HG02610 (cell line): ENCODE measurements around the gene FOXN1.
"Not testable (repeated sequence)": the region's sequence is repeated elsewhere in the genome, so short reads cannot be mapped to it uniquely, and the experiment has no call there.

ENCODE experiments used
- ATAC-seq: cut with Tn5 transposase; IDR thresholded peaks from one replicate; pipeline ENCODE4 v1.9.1; 2021; ENCODE audit warnings: mild to moderate bottlenecking, moderate library complexity; ENCODE audit not compliant: unreplicated experiment

Gene FOXN1

DNA sequence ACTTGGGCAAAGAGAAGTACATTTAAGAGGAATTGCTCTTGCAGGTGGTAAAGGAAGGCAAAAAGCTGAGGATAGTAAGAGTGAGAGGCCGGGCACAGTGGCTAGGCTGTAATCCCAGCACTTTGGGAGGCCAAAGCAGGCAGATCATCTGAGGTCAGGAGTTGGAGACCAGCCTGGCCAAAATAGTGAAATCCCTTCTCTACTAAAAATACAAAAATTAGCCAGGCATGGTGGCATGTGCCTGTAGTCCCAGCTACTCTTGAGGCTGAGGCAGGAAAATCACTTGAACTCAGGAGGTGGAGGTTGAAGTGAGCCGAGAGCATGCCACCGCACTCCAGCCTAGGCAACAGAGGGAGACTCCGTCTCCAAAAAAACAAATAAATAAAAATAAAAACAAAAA, 16.1 kb downstream of the FOXN1 start:
- not testable (repeated sequence) for ATAC-seq

DNA sequence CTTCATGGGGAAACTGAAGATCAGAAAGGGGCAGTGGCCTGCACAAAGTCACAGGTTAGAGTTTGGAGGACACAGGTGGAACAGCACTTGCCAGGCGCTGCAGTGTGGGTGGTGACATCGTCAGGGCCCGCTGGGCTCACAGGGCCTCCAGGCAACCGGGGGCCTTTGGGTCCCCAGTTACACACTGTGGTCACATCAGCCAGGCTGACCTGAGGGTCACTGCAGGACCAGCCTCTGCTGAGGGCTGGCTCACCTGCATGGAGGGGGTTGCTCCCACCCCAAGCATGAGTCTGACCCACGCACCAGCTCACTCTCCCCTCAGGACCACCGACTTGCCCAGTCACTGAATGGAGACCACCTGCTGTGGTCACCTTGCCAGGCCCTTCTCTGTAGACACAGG, 17.0 kb downstream of the FOXN1 start:
- ATAC-seq = no peak

DNA sequence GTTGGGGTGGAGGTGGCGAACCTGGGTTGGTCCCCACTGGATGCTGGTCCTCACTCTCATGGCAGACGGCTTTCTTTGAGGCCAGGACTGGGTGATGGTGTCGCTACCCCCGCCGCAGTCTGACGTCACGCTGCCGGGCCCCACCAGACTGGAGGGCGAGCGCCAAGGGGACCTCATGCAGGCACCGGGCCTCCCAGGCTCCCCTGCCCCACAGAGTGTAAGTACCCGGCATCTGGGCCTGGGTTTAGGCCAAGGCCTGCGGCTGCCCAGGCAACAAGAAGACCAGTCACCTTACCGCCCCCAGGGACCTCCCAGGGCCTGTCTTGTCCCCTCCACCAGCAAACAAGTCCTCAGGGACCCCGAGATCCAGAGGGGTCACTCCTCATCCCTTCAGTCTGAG, 17.7 kb downstream of the FOXN1 start:
- no peak for ATAC-seq

DNA sequence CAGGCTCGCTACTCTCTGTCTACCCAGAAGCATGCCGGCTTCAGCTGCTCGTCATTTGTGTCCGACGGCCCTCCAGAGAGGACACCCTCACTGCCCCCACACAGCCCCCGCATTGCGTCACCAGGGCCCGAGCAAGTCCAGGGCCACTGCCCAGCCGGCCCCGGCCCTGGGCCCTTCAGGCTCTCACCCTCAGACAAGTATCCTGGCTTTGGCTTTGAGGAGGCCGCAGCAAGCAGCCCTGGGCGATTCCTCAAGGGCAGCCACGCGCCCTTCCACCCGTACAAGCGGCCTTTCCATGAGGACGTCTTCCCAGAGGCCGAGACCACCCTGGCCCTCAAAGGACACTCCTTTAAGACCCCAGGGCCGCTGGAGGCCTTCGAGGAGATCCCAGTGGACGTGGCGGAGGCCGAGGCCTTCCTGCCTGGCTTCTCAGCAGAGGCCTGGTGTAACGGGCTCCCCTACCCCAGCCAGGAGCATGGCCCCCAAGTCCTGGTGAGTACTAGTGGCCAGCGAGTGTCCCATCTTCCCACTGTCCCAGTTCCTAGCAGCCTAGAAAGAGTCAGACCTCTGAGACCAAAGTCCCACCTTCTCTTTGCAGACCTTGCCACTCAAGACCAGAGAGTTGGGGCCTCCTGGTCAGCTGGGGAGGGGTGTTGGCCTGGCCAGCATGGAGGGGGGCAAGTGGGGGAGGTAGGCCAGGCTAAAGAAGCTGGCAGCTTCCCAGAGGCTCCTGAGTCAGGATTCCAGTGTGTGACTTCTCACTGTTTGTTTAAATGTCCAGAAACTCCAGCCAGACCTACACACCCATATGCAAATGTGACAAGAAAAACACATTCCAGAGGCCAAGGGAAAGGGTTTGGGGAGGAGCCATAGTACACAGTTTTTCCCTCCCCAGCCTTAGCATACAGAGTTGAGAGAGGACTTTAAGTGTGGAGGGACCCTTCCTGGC, 18.6 kb downstream of the FOXN1 start:
- ATAC-seq = no peak

DNA sequence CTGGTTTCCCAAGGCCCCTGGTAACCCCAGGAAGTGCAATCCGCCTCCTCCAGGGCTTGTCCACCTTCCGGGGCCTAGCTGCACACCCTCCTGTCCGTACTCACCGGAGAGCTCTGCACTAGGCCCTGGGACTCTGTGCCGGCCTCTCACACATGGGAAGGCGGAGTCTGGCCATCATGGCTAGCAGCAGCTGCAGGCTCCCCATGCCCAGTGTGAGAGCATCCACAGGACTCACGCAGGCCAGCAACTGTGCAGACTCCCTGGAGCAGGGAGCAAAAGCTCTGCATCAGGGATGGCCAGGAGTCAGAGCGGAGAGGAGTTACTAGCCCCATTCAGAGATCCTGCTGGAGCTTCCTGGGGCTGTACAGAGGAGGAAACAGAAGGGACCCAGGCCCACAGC, 20.2 kb downstream of the FOXN1 start:
- no peak for ATAC-seq

DNA sequence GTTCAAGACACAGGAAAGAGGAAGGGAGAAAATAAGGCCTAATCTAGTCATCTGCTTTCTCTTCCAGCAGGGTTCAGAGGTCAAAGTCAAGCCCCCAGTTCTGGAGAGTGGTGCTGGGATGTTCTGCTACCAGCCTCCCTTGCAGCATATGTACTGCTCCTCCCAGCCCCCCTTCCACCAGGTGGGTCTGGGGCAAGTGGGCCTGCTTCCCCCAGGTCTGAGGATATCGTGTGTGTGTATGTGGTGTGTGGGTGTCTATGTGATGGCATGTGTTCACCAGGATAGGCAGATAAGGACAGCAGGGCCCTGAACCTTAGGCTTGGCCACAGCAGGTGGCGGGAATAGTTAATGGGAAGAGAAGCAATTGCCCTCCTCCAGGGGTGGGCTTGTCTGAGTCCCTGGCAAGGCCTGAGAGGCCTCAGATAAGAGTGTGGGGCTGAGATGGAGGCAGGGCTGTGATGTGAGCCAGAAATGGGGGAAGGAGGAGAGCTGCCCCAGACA, 21.1 kb downstream of the FOXN1 start:
- ATAC-seq = no peak

DNA sequence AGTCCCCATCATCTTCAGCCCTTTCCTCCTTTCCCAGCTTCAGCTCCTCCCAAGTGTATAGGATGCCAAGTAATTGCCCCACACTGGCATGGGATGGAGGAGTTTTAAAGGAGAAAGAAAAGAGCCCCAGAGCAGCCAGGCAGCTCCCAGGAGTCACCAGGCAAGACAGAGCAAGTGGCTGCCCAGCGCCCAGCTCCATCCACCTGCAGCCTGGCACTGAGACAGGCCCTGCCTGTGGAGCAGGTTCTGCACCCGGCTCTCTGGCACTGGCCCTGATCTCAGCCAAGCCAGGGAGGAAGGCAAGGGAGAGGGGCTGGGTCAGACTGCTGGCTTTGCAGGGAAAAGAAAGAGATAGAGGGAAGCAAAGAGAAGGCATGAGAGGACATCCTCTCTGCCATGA, 21.7 kb downstream of the FOXN1 start:
- no peak for ATAC-seq

DNA sequence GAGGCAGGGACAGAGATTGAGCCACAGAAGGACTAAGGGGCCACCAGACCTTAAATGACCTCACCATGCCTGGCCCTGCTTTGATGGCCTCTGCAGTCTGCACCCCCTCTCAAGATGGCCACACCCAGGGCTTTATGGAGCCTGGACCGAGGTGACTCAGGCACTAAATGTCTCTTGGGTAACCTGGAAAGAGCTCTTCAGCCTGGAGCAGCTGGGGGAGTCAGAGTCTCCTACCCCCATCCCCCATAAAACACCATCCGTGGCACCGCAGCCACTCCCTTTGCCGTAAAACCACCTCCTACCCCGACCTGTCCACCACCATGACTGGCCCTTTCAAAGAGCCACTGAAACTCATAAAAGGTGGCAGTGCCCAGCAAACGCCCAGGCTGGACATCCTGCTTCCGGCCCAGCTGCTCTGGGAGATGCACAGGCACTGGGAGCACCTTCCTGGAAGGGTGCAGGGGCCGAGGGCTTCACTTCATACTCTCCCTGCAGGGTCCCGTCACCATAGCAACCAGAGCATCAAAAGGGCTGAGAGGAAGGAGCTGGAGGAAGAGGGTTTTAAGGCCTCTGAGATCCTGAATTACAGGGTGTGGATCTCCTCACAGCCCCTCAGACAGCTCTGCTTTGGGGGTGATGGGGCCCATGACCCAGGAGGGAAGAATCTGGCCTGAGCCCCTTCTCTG, 22.3 kb downstream of the FOXN1 start:
- no peak for ATAC-seq

DNA sequence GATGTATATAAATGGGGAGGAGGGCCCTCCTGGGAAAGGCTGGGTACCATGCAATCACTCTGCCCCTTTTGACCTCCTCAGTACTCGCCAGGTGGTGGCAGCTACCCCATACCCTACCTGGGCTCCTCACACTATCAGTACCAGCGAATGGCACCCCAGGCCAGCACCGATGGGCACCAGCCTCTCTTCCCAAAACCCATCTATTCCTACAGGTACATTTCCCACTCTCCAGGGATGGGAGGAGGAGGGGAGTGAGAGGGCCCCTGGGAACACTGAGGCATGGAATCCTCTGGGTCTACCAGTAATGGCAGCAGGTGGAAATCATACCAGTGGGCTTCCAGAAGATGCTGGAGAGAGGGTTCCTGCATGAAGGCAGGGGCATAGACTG, 22.9 kb downstream of the FOXN1 start:
- no peak for ATAC-seq

DNA sequence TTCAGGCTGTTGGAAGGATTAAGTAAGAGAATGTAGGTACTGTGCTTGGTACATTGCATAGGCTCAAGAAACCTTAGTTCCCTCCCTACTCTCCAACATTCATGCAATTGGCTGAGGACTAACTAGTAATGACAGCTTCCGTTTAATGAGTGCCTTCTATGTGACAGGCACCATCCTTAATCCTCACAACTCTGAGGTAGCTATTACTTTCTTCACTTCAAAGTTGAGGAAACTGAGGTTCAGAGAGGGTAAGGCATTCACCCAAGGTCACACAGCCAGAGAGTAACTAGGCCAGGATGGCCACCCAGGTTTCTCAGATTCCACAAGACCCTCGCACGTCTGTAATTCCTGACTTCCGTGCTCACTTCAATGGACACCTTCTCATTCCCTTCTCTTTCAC, 24.1 kb downstream of the FOXN1 start:
- no peak for ATAC-seq

DNA sequence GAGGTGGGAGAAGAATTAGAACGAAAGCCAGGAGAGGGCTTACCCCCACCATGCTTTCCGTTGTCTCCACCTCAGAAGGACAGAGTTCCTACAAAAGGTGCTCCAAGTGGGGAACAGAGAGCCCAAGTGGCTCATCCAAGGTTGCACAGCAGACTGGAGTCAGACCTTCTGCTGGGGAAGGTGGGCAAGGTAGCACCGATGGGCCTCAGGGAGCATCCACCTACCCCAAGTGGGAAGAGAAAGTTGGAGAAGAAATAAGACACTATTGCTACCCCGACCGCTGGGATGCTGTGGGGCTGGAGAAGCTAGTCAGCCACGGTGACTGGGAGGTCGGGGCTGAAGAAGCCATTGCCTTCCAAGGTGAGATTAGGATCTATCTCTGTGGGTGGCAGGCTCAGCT, 24.8 kb downstream of the FOXN1 start:
- ATAC-seq = no peak

DNA sequence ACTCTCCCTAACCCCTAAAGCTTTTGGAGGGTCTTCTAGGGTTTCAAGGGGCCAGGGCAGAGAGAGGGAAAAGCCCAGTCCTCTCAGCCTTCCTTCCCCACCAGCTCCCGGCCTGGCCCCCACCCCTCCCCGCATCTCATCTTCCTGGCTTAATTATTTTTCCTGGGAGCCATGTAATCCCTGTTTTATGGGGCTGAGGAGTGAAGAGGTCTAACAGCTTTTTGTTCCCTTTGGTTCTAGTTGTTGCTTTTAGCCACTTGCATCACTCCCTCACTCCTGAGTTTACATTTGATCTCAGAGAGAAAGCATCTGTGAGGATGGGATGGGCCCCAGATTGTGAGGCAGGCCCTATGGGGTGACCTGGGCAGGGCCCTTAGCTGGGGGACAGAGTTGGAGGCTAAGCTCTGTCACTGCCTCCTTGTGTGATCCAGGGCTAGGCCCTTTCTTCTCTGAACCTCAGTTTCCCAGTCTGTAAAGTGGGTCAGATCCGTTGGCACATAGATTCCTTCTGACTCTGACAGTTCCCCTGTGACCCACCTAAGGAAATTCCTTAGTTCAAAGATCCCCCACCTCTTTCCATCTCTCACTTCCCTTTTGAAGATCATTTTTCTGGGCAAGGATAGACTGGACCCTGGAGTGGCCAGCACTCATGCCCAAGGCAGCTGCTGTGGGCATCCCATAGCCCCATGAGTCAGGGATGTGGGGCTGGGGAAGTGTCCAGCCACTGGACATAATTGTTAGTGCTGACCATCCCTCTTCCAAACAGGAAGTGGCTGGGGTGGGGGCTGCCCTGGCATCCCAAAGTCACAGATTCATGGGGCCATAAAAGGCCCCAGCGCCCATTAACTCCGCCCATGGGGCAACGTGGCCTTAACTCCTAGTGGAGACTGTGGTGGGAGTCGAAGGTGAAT, 26.2 kb downstream of the FOXN1 start:
- no peak for ATAC-seq

DNA sequence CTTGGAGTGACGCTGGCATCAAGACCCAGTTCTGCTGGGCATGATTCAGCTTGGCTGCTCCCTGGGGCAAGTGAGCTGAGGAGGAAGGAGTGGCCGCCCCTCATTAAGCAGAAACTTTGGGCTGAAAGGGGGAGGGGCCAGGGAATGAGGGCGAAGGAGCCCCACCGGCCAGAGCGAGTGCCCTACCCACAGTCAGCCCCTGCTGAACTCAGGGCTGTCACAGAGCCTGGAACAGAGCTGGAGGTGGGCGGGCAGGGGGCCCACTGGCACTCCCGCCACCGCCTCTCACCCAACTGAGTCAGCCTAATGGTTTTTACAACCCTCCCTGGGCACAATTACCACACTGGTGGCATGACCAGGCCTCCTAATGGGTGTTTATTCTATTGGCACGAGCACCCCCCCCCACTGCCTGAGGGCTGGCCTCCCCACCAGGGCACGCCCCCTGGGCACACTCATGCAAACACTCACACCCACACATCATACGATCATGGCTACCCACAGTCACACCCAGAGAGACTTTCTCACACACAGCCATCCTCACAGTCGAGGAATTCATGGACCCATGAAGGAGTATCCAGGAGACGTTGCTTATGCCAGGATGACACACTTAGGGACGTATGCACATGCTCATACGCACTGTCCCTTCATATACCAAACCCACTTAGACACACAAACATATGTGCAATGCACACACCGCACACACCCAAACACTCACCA, 27.1 kb downstream of the FOXN1 start:
- no peak for ATAC-seq

DNA sequence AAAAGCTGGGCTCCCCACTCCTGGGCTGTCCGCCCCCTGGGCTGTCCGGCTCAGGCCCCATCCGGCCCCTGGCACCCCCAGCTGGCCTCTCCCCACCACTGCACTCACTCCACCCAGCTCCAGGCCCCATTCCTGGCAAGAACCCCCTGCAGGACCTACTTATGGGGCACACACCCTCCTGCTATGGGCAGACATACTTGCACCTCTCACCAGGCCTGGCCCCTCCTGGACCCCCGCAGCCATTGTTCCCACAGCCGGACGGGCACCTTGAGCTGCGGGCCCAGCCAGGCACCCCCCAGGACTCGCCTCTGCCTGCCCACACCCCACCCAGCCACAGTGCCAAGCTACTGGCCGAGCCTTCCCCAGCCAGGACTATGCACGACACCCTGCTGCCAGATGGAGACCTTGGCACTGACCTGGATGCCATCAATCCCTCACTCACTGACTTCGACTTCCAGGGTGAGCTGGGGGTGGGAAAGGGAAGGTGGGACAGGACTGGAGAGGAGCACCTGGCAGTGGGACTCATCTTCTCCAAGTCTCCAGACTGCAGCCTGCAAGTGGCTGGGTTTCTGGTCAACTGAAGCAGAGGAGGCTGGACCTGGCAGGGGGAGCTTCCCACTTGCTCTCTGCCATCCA, 28.7 kb downstream of the FOXN1 start:
- ATAC-seq = no peak

DNA sequence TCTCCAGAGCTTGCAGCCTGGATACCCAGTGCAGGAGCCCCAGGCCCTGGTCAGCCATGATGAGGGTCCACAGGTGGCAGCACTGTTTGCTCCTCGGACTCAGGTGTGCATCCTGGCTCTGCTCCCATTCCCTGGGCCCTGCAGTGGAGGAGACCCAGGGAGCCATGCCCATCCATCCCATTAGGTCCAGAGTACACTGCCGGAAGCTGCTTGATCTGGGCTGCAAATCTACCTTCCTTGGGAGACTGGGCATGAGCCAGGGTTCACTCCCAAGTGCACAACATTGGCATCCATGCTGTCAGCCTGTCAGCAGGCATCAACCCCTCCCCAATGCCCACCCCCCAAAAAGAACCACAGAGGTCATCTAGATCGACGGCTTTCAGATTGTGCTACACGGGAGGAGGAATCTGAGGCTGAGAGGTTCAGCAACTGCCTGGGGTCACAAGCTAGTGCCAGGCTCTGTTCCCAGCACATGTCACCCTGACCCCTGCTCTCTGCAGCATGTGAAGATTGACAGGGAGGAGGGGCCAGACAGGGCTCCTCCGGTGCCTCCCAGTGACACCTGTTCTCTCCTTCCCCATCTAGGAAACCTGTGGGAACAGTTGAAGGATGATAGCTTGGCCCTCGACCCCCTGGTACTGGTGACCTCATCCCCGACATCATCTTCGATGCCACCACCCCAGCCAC, 30.5 kb downstream of the FOXN1 start:
- no peak for ATAC-seq

DNA sequence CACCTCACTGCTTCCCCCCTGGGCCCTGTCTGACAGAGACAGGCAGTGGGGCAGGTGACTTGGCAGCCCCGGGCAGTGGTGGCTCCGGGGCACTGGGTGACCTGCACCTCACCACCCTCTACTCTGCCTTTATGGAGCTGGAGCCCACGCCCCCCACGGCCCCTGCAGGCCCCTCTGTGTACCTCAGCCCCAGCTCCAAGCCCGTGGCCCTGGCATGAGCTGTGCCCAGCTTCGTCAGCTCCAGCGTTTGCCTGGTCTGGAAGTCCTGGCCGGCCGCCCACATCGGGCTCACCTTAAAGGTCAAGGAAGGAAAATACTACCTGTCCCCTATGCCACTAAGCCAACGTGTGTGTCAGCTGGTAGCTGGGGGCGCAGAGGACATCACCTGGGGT, 31.1 kb downstream of the FOXN1 start:
- no peak for ATAC-seq

DNA sequence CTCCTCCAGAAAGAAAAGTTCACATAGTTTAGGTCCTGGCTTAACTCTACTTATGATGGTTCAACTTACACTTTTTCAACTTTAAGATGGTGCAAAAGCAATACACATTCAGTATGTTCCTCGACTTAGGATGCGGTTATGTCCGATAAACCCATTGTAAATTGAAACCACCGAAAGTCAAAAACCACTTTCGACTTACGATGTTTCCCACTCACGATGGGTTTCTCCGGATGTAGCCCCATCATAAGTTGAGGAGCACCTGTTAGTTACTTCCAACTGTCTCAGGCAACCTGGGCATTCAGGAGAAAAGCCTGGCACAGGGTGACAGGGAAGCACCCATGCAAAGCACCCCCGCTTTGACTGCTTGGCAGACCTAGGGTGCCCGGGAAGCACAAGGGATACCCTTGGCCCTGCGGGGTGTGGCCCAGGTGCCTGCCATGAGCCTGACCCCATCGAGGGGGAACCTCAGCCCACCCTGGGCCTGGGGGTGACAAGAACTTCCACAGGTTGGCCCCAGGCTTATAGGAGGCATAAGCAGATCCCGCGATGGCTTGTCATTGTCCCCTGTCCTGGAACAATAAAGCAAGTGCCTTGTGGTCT, 32.2 kb downstream of the FOXN1 start:
- ATAC-seq = no peak

DNA sequence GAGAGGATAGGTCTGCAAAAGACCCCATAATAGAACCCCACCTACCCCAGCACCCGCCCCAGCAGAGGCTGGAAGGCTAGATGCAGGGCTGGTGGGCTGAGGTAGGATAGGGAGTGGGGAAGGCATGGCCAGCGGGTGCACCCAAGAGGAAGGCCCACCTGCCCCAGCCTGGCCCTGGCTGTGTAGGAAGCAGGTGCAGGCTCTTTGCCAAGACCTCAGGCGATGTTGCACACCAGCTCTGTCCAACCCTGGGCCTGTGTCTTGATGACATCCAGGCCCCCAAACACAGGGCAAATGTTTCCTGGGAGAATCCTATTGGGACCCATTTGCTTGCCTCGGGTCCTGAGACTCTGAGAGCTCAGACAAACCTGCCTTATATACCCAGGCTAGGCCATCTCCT, 34.1 kb downstream of the FOXN1 start:
- no peak for ATAC-seq

DNA sequence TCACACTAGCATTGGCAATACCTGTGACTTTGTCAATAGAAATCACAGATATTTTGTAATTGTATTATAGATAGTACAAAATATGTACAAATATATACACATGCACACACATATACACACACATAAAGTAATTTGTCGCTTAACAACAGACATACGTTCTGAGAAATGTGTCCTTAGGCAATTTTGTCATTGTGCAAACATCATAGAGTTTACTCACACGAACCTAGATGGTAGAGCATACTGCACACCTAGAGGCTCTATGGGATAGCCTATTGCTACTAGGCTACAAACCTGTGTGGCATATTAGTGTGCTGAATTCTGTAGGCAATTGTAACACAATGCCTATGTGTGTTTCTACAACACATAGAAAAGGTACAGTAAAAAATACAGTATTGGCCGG, 35.3 kb downstream of the FOXN1 start:
- no peak for ATAC-seq
